Measurements from ENCODE around the gene ALKBH5. TPM values are rescaled to one million over a fixed set of nuclear protein-coding genes. Genes with fewer than 3 reads are reported as not detected.

Gene ALKBH5
- total and polyA plus RNA-seq, 2 of the 8 experiments (the other 6 are each of a cell fraction or from before 2014, with no cell fraction given): 63.7 to 86.4 TPM

DNA sequence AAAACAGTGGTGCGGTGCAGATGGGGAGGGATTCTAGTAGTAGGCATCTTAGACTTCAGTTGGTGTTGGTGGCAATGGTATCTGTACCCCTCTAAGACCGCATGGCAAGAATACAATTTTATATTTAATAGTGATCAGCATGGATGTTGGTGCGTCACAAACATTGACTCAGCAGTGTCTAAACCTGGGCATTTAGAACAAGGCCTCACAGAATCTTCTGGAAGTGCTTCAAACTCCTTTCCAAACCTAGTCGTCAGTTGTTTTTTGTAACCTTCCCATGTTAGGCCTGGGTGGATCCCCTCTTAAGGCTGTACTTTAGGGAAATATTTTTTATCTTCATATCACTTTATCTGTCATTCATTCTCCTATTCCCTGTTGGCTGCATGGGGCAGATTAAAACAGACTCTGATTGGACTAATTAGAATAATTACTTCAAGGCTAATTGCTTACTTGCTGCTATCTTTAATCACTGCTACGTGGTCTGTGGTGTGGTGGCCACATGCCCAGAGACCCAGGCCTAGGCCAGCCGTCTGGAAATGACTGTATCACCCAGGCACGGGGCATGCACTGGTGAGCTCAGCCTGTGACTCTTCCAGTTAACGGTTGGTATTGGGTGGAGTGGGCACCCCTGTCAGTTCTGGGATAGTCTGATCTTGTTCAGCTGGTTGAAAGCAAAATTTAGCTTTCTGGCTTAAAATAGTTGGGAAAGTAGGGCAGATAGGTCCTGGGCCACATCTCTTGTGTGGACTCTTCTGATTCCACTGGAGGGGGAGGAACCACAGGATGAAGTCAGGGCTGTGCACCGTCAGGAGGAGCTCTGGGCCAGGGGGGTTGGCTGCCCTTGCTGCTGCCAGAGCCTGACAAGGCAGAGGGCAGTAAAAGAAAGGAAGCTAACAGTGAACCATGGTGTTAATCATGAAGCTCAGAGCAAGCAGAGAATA lies 4.5 kb downstream of the ALKBH5 start:
- H2BK120ac ChIP-seq (replicated peaks; ENCODE audit: low read depth, low read length): no peak overlapping the region
- peaks cover 13% of the 10 kb centered on the region; the same call in 1 of the 2 replicates for H3K23me2 ChIP-seq (ENCODE audit: low read depth, low read length)
- no peak overlapping the region for H3K9ac ChIP-seq (replicated peaks in 1 of 4; ENCODE audit: extremely low read depth in 1 of 4, low read depth in 3 of 4, low read length in 3 of 4)
- POLR2A ChIA-PET (ENCODE audit: partially characterized antibody): interaction anchor here (1.2 to 1.3 kb wide), 2 partner anchors 11 to 59 kb away, joined by 3 to 5 read pairs; no protein-coding TSS in a partner anchor
- H3K9me3 ChIP-seq (ENCODE audit: insufficient read depth in 2 of 2, low read depth in 1 of 2, low read length in 1 of 2): no peaks in the 10 kb centered on the region
- no peak for DNase-seq (ENCODE audit: low read depth in 1 of 2, low spot score in 2 of 2)
- H2BK20ac ChIP-seq (ENCODE audit: low read length): no peak overlapping the region
- no peak overlapping the region for H3K4ac ChIP-seq (replicated peaks; ENCODE audit: insufficient read length, low read depth, low read length)
- H3K4me1 ChIP-seq (replicated peaks in 1 of 4; ENCODE audit: control insufficient read depth in 3 of 4, insufficient read depth in 4 of 4, low read length in 3 of 4): peaks cover 2 to 21% (median 6%) of the 10 kb centered on the region in 4 experiments; a peak in 6 of 7 replicates
- no peaks in the 10 kb centered on the region for H3K27me3 ChIP-seq (replicated peaks in 1 of 4; ENCODE audit: control insufficient read depth in 3 of 4, extremely low read depth in 1 of 4, insufficient read depth in 3 of 4, low read length in 3 of 4)
- CTCF ChIA-PET (ENCODE audit: partially characterized antibody): interaction anchor here (0.7 to 11.2 kb wide), 6 partner anchors 14 to 96 kb away, joined by 3 to 122 read pairs (median 22); no protein-coding TSS in a partner anchor
- no peak overlapping the region for H3K27ac ChIP-seq (ENCODE audit: low read depth, low read length)
- H2AK5ac ChIP-seq (ENCODE audit: low read depth, low read length): no peak overlapping the region
- no peak overlapping the region for H2BK12ac ChIP-seq (ENCODE audit: low read depth, low read length)
- H3K23ac ChIP-seq (ENCODE audit: insufficient read length): no peak overlapping the region
- no peak for FAIRE-seq
- peaks cover 3 to 20% (median 9%) of the 10 kb centered on the region in 4 experiments; a peak in 5 of 8 replicates for H3K36me3 ChIP-seq (ENCODE audit: control insufficient read depth in 2 of 4, insufficient read depth in 4 of 4, low read length in 3 of 4)
- no peak overlapping the region for H2BK5ac ChIP-seq (ENCODE audit: low read depth, low read length)
- H3K79me1 ChIP-seq (ENCODE audit: low read depth, low read length): peaks cover 33% of the 10 kb centered on the region
- H4K8ac ChIP-seq (ENCODE audit: extremely low read depth, insufficient read depth, low read length): no peak overlapping the region
- peaks cover 46 to 85% of the 10 kb centered on the region in 2 experiments for H3K79me2 ChIP-seq (ENCODE audit: control insufficient read depth in 1 of 2, insufficient read depth in 2 of 2, low read length in 2 of 2)
- no peak overlapping the region for H4K5ac ChIP-seq (ENCODE audit: insufficient read length, low read depth, low read length)
- H3K18ac ChIP-seq (ENCODE audit: extremely low read depth, low read length): no peak overlapping the region
- peaks cover 36 to 43% of the 10 kb centered on the region in 2 experiments for H4K20me1 ChIP-seq (replicated peaks in 1 of 2; ENCODE audit: control insufficient read depth in 1 of 2, insufficient read depth in 2 of 2, low read length in 2 of 2)
- no peak overlapping the region for H3K56ac ChIP-seq (replicated peaks; ENCODE audit: insufficient read length, low read depth, low read length)
- 91% methylated on average over 9 of the region's 9 CpGs; no CpG with 5 or more reads in 1 of the 2 experiments for WGBS, 2 experiments (ENCODE audit: extremely low coverage in 1 of 2, insufficient coverage in 1 of 2, insufficient read length in 1 of 2, insufficient replicate concordance in 2 of 2, low coverage in 1 of 2, low lambda C conversion rate in 2 of 2, missing lambda C conversion rate in 1 of 2)
- no peak overlapping the region for H4K91ac ChIP-seq (replicated peaks; ENCODE audit: insufficient read length, low read length)
- H3K14ac ChIP-seq (ENCODE audit: insufficient read length): no peak overlapping the region
- no peak overlapping the region for H2BK15ac ChIP-seq (ENCODE audit: low read length)
- H3K4me2 ChIP-seq (ENCODE audit: insufficient read depth in 1 of 2, low read depth in 2 of 2, low read length in 2 of 2): peak overlapping the region in 1 of 2 experiments; percentile 68; a peak in 1 of 4 replicates
- H2AFZ ChIP-seq (ENCODE audit: low read length): no peak overlapping the region
- no peak overlapping the region for H3K4me3 ChIP-seq (ENCODE audit: extremely low read depth in 1 of 4, insufficient read depth in 2 of 4, low read depth in 3 of 4, low read length in 4 of 4)
- TF ChIP-seq, protein P1, sequence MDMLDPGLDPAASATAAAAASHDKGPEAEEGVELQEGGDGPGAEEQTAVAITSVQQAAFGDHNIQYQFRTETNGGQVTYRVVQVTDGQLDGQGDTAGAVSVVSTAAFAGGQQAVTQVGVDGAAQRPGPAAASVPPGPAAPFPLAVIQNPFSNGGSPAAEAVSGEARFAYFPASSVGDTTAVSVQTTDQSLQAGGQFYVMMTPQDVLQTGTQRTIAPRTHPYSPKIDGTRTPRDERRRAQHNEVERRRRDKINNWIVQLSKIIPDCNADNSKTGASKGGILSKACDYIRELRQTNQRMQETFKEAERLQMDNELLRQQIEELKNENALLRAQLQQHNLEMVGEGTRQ (IDR thresholded peaks at IDR 0.05; ENCODE audit: low read length): no peak
- TF ChIP-seq RBBP5 (IDR thresholded peaks at IDR 0.05; ENCODE audit: borderline replicate concordance, low read depth, low read length) (no peak), JUN (IDR thresholded peaks at IDR 0.05; ENCODE audit: low read depth, low read length) (no peak), RAD21 (IDR thresholded peaks at IDR 0.05 in 1 of 2, conservative IDR thresholded peaks at IDR 0.05 in 1 of 2; ENCODE audit: low read depth in 2 of 2, low read length in 2 of 2) (no peak), TBP (IDR thresholded peaks at IDR 0.05; ENCODE audit: low read depth, low read length) (no peak), CBX5 (IDR thresholded peaks at IDR 0.05; ENCODE audit: low read depth, low read length) (no peak), CEBPB (IDR thresholded peaks at IDR 0.05; ENCODE audit: low read depth, low read length) (no peak), CTBP2 (IDR thresholded peaks at IDR 0.05; ENCODE audit: borderline replicate concordance, insufficient read depth, insufficient read length, low read length) (no peak), KDM5A (IDR thresholded peaks at IDR 0.05; ENCODE audit: low read length) (no peak)
